ENCODE data around the gene CCDC172. TPM values are rescaled to one million over a fixed set of nuclear protein-coding genes. Genes with fewer than 3 reads are reported as not detected.

CCDC172 gene
- total and polyA plus RNA-seq, 2 of the 8 experiments (the other 6 are each of a cell fraction or from before 2014, with no cell fraction given) = 1.1 to 3.6 TPM

DNA sequence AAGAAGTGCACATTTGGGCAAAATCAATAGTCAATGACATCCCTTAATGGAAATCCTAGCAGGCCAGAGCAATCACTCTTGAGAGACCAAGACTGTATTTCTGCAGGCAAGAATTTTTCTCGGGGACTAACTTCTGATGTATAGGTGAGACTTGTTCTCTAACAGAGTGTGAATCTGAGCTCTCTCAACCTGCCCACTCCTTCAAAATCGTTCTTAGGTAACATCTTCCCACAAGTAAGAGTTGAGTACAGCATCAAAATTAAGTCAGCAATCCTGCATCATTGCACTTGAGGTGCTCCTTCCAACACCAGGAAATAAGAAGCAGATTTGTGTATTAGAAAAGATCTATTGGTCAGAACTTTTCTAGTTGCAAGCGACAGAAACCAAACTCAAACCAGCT, 25.7 kb upstream of the CCDC172 start:
- CTCF ChIA-PET (ENCODE audit: partially characterized antibody) = interaction anchor here (0.8 to 3.5 kb wide), 2 partner anchors 11 to 487 kb away, joined by 4 to 13 read pairs; no protein-coding TSS in a partner anchor
- no peaks in the 10 kb centered on the region for H3K36me3 ChIP-seq (ENCODE audit: control insufficient read depth in 2 of 4, insufficient read depth in 4 of 4, low read length in 3 of 4)
- TF ChIP-seq FOSL1 (IDR thresholded peaks at IDR 0.05; ENCODE audit: insufficient read depth, low read depth, low read length) = no peak
- no peak for TF ChIP-seq MAFK (IDR thresholded peaks at IDR 0.05; ENCODE audit: low read depth, low read length)
- no peak for TF ChIP-seq NRF1 (IDR thresholded peaks at IDR 0.05; ENCODE audit: low read depth, low read length)
- TF ChIP-seq, protein P1, sequence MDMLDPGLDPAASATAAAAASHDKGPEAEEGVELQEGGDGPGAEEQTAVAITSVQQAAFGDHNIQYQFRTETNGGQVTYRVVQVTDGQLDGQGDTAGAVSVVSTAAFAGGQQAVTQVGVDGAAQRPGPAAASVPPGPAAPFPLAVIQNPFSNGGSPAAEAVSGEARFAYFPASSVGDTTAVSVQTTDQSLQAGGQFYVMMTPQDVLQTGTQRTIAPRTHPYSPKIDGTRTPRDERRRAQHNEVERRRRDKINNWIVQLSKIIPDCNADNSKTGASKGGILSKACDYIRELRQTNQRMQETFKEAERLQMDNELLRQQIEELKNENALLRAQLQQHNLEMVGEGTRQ (IDR thresholded peaks at IDR 0.05; ENCODE audit: low read length) = no peak
- no peak for TF ChIP-seq BACH1 (IDR thresholded peaks at IDR 0.05; ENCODE audit: low read length)
- TF ChIP-seq SAP30 (IDR thresholded peaks at IDR 0.05; ENCODE audit: insufficient read depth, insufficient replicate concordance, low read length) = no peak
- TF ChIP-seq RFX5 (IDR thresholded peaks at IDR 0.05; ENCODE audit: borderline replicate concordance, low read depth, low read length) = no peak
- TF ChIP-seq JUND (IDR thresholded peaks at IDR 0.05; ENCODE audit: low read length) = no peak
- no peak for TF ChIP-seq CHD1 (IDR thresholded peaks at IDR 0.05; ENCODE audit: low read depth, low read length)
- no peak for TF ChIP-seq TCF12 (IDR thresholded peaks at IDR 0.05; ENCODE audit: low read depth, low read length)
- TF ChIP-seq NANOG (IDR thresholded peaks at IDR 0.05; ENCODE audit: insufficient read depth, low read depth, low read length, poor library complexity, severe bottlenecking) = no peak
- no peak for TF ChIP-seq ATF2 (IDR thresholded peaks at IDR 0.05; ENCODE audit: low read length)

More for the DNA sequence above, 25.7 kb upstream of the CCDC172 start:
- Histone ChIP-seq H3K23me2 (ENCODE audit: low read depth, low read length) (no peaks in the 10 kb centered on the region), H2AFZ (ENCODE audit: low read length) (no peak overlapping the region), H3K4me1 (replicated peaks in 1 of 4; ENCODE audit: control insufficient read depth in 3 of 4, insufficient read depth in 4 of 4, low read length in 3 of 4) (no peaks in the 10 kb centered on the region), H2BK15ac (ENCODE audit: low read length) (no peak overlapping the region), H3K4me2 (ENCODE audit: insufficient read depth in 1 of 2, low read depth in 2 of 2, low read length in 2 of 2) (no peak overlapping the region), H3K27me3 (replicated peaks in 1 of 4; ENCODE audit: control insufficient read depth in 3 of 4, extremely low read depth in 1 of 4, insufficient read depth in 3 of 4, low read length in 3 of 4) (no peaks in the 10 kb centered on the region), H4K5ac (ENCODE audit: insufficient read length, low read depth, low read length) (no peak overlapping the region), H3K79me2 (ENCODE audit: control insufficient read depth in 1 of 2, insufficient read depth in 2 of 2, low read length in 2 of 2) (no peaks in the 10 kb centered on the region), H3K4ac (replicated peaks; ENCODE audit: insufficient read length, low read depth, low read length) (no peak overlapping the region), H2BK5ac (ENCODE audit: low read depth, low read length) (no peak overlapping the region), H4K8ac (ENCODE audit: extremely low read depth, insufficient read depth, low read length) (no peak overlapping the region), H3K9me3 (ENCODE audit: insufficient read depth in 2 of 2, low read depth in 1 of 2, low read length in 1 of 2) (no peaks in the 10 kb centered on the region), H2BK120ac (replicated peaks; ENCODE audit: low read depth, low read length) (no peak overlapping the region), H2BK20ac (ENCODE audit: low read length) (no peak overlapping the region), H3K14ac (ENCODE audit: insufficient read length) (no peak overlapping the region), H2BK12ac (ENCODE audit: low read depth, low read length) (no peak overlapping the region), H2AK5ac (ENCODE audit: low read depth, low read length) (no peak overlapping the region), H3K4me3 (ENCODE audit: extremely low read depth in 1 of 4, insufficient read depth in 2 of 4, low read depth in 3 of 4, low read length in 4 of 4) (no peak overlapping the region), H3K23ac (ENCODE audit: insufficient read length) (no peak overlapping the region), H3K9ac (replicated peaks in 1 of 4; ENCODE audit: extremely low read depth in 1 of 4, low read depth in 3 of 4, low read length in 3 of 4) (no peak overlapping the region), H3K27ac (ENCODE audit: low read depth, low read length) (no peak overlapping the region), H3K56ac (replicated peaks; ENCODE audit: insufficient read length, low read depth, low read length) (no peak overlapping the region), H4K20me1 (replicated peaks in 1 of 2; ENCODE audit: control insufficient read depth in 1 of 2, insufficient read depth in 2 of 2, low read length in 2 of 2) (no peaks in the 10 kb centered on the region), H3K79me1 (ENCODE audit: low read depth, low read length) (no peaks in the 10 kb centered on the region), H3K18ac (ENCODE audit: extremely low read depth, low read length) (no peak overlapping the region), H4K91ac (replicated peaks; ENCODE audit: insufficient read length, low read length) (no peak overlapping the region)
- 88% methylated on average over 3 of the region's 3 CpGs; no CpG with 5 or more reads in 1 of the 2 experiments for WGBS, 2 experiments (ENCODE audit: extremely low coverage in 1 of 2, insufficient coverage in 1 of 2, insufficient read length in 1 of 2, insufficient replicate concordance in 2 of 2, low coverage in 1 of 2, low lambda C conversion rate in 2 of 2, missing lambda C conversion rate in 1 of 2)
- DNase-seq (ENCODE audit: low read depth in 1 of 2, low spot score in 2 of 2) = no peak
- no peak for FAIRE-seq
- POLR2A ChIA-PET (ENCODE audit: partially characterized antibody) = no interaction called here
